H9 (cell line): ENCODE measurements around the gene FNDC1. TPM values are rescaled to one million over a fixed set of nuclear protein-coding genes. Genes with fewer than 3 reads are reported as not detected.

ENCODE experiments used
- DNase-seq: peaks from one replicate; pipeline ENCODE4 v3.0.0-alpha.2; 2017
- H2AFZ ChIP-seq: one replicate; pipeline ENCODE4 v1.6.1; 2013; ENCODE audit warnings: mild to moderate bottlenecking, low read length, control low read depth, moderate library complexity
- H2AK5ac ChIP-seq: 2 replicates; pipeline ENCODE4 v1.6.1; 2013; ENCODE audit warnings: low read length, control low read depth, mixed read lengths; ENCODE audit not compliant: insufficient read length
- H2BK120ac ChIP-seq: one replicate; pipeline ENCODE4 v1.6.1; 2013; ENCODE audit warnings: low read depth, mild to moderate bottlenecking, low read length, control low read depth, inconsistent platforms; ENCODE audit not compliant: poor library complexity, severe bottlenecking
- H2BK12ac ChIP-seq: 2 replicates; pipeline ENCODE4 v1.6.1; 2013; ENCODE audit warnings: low read length, control low read depth, mixed read lengths, low read depth; ENCODE audit not compliant: insufficient read length
- H2BK15ac ChIP-seq: 2 replicates; pipeline ENCODE4 v1.6.1; 2013; ENCODE audit warnings: low read depth, low read length, control low read depth
- H2BK20ac ChIP-seq: one replicate; pipeline ENCODE4 v1.6.1; 2013; ENCODE audit warnings: low read depth, mild to moderate bottlenecking, low read length, control low read depth, inconsistent platforms; ENCODE audit not compliant: poor library complexity, severe bottlenecking
- H2BK5ac ChIP-seq: 2 replicates; pipeline ENCODE4 v1.6.1; 2013; ENCODE audit warnings: low read length, control low read depth, mixed read lengths; ENCODE audit not compliant: insufficient read length
- H3K14ac ChIP-seq: 2 replicates; pipeline ENCODE4 v1.6.1; 2013; ENCODE audit warnings: low read length, control low read depth; ENCODE audit not compliant: insufficient read depth
- H3K18ac ChIP-seq: 2 replicates; pipeline ENCODE4 v1.6.1; 2013; ENCODE audit warnings: low read depth, mild to moderate bottlenecking, mixed read lengths, low read length, control low read depth; ENCODE audit not compliant: insufficient read length
- H3K23ac ChIP-seq: 2 replicates; pipeline ENCODE4 v1.6.1; 2013; ENCODE audit warnings: low read length, control low read depth, mixed read lengths, low read depth; ENCODE audit not compliant: insufficient read length
- H3K23me2 ChIP-seq: 2 replicates; pipeline ENCODE4 v1.6.1; 2013; ENCODE audit warnings: low read depth, mild to moderate bottlenecking, mixed read lengths, low read length, control low read depth; ENCODE audit not compliant: insufficient read length, poor library complexity, severe bottlenecking
- H3K27ac ChIP-seq: 2 replicates; pipeline ENCODE4 v1.5.1; 2013; ENCODE audit warnings: low read length, control low read depth, mixed read lengths, low read depth; ENCODE audit not compliant: insufficient read length
- H3K27me3 ChIP-seq: 2 replicates; pipeline ENCODE4 v1.6.1; 2013; ENCODE audit warnings: low read length, control low read depth, inconsistent platforms; ENCODE audit not compliant: insufficient read depth
- H3K4ac ChIP-seq: 2 replicates; pipeline ENCODE4 v1.6.1; 2013; ENCODE audit warnings: low read depth, mild to moderate bottlenecking, control low read depth, inconsistent platforms, low read length, moderate library complexity
- H3K4me1 ChIP-seq: 2 replicates; pipeline ENCODE4 v1.6.1; 2013; ENCODE audit warnings: low read length, control low read depth, inconsistent platforms; ENCODE audit not compliant: insufficient read depth
- H3K4me2 ChIP-seq: 2 replicates; pipeline ENCODE4 v1.6.1; 2013; ENCODE audit warnings: low read length, control low read depth, mixed read lengths; ENCODE audit not compliant: insufficient read length, insufficient read depth
- H3K56ac ChIP-seq: 2 replicates; pipeline ENCODE4 v1.6.1; 2013; ENCODE audit warnings: low read depth, mild to moderate bottlenecking, mixed read lengths, low read length, control low read depth; ENCODE audit not compliant: insufficient read length
- H3K79me1 ChIP-seq: 2 replicates; pipeline ENCODE4 v1.6.1; 2013; ENCODE audit warnings: low read depth, mild to moderate bottlenecking, moderate library complexity, low read length, control low read depth, inconsistent platforms; ENCODE audit not compliant: insufficient read depth, poor library complexity, severe bottlenecking
- H3K79me2 ChIP-seq: 2 replicates; pipeline ENCODE4 v1.6.1; 2013; ENCODE audit warnings: low read length, control low read depth, inconsistent platforms; ENCODE audit not compliant: insufficient read depth
- H3K9ac ChIP-seq: 2 replicates; pipeline ENCODE4 v1.6.1; 2013; ENCODE audit warnings: low read length, control low read depth, mixed read lengths; ENCODE audit not compliant: insufficient read length; ENCODE audit errors: extremely low read depth
- H3K9me3 ChIP-seq: one replicate; pipeline ENCODE4 v1.6.1; 2013; ENCODE audit warnings: low read depth, low read length, inconsistent platforms; ENCODE audit not compliant: control insufficient read depth
- H3T11ph ChIP-seq: one replicate; pipeline ENCODE4 v1.6.1; 2013; ENCODE audit warnings: mild to moderate bottlenecking, low read length, control low read depth, inconsistent platforms
- H4K20me1 ChIP-seq: one replicate; pipeline ENCODE4 v1.6.1; 2013; ENCODE audit not compliant: control insufficient read depth, insufficient read length, insufficient read depth
- H4K5ac ChIP-seq: 2 replicates; pipeline ENCODE4 v1.6.1; 2013; ENCODE audit warnings: low read depth, mild to moderate bottlenecking, mixed read lengths, low read length, control low read depth; ENCODE audit not compliant: insufficient read length
- H4K8ac ChIP-seq: replicated peaks from 2 replicates; pipeline ENCODE4 v1.6.1; 2013; ENCODE audit warnings: low read length, control low read depth, mixed read lengths, low read depth; ENCODE audit not compliant: insufficient read length
- H4K91ac ChIP-seq: 2 replicates; pipeline ENCODE4 v1.6.1; 2013; ENCODE audit warnings: low read depth, mild to moderate bottlenecking, moderate library complexity, mixed read lengths, low read length, control low read depth; ENCODE audit not compliant: insufficient read length
- H3K27ac Mint-ChIP-seq, 3 experiments: 2 replicates in 2 of 3; 3 replicates in 1 of 3; pipeline ENCODE4 v1.8.0; 2020 to 2021; ENCODE audit warnings: mixed read lengths in 3 of 3, mild to moderate bottlenecking in 1 of 3, moderate library complexity in 1 of 3
- H3K27me3 Mint-ChIP-seq: 2 replicates; pipeline ENCODE4 v1.8.0; 2021; ENCODE audit warnings: low read depth, mild to moderate bottlenecking, moderate library complexity, mixed read lengths
- H3K36me3 Mint-ChIP-seq, 3 experiments: 2 replicates in 2 of 3; 3 replicates in 1 of 3; pipeline ENCODE4 v1.8.0; 2020 to 2021; ENCODE audit warnings: low read depth in 3 of 3, mixed read lengths in 3 of 3; ENCODE audit not compliant: insufficient read depth in 1 of 3
- H3K4me1 Mint-ChIP-seq, 2 experiments: 2 replicates each; pipeline ENCODE4 v1.8.0; 2020; ENCODE audit warnings: mixed read lengths in 2 of 2
- H3K4me3 Mint-ChIP-seq, 2 experiments: 2 replicates in 1 of 2; 3 replicates in 1 of 2; pipeline ENCODE4 v1.8.0; 2020 to 2021; ENCODE audit warnings: mild to moderate bottlenecking in 2 of 2, mixed read lengths in 2 of 2, moderate library complexity in 1 of 2
- H3K9me3 Mint-ChIP-seq, 2 experiments: 2 replicates in 1 of 2; 3 replicates in 1 of 2; pipeline ENCODE4 v1.8.0; 2020; ENCODE audit warnings: mild to moderate bottlenecking in 2 of 2, mixed read lengths in 2 of 2, moderate library complexity in 1 of 2
- WGBS: extraction: QIAGEN DNeasy Blood & Tissue Kit; methylation state at CpG from one replicate; pipeline ENCODE4 v1.1.7; 2013; ENCODE audit warnings: missing lambda C conversion rate, low lambda C conversion rate, mixed read lengths; ENCODE audit not compliant: insufficient read length; ENCODE audit errors: extremely low coverage; 5-methylcytosine and 5-hydroxymethylcytosine counted together
- total RNA-seq: library from RNA; stranded (reverse); gene quantifications from 2 replicates; pipeline ENCODE4 v1.2.1, GENCODE V29; 2021
- TF ChIP-seq, protein P1 (sequence below): fragments of 200-600 bp; sonication (generic); conservative IDR thresholded peaks from 3 replicates; pipeline ENCODE4 v1.8.0; 2021; ENCODE audit warnings: antibody characterized with exemption, mild to moderate bottlenecking

Gene FNDC1
- total RNA-seq, 1 experiment from 2014 or later = 0.24 TPM

GRCh38 chr6:159250633-159251032 lies 81.4 kb downstream of the FNDC1 start:
- no peaks in the 10 kb centered on the region for H3K9me3 ChIP-seq
- no peak overlapping the region for H2BK5ac ChIP-seq

More at GRCh38 chr6:159250633-159251032, 81.4 kb downstream of the FNDC1 start:
- H3K14ac ChIP-seq = no peak overlapping the region
- no peaks in the 10 kb centered on the region for H4K20me1 ChIP-seq
- H3K79me1 ChIP-seq = no peaks in the 10 kb centered on the region
- H3K9ac ChIP-seq = no peak overlapping the region
- no peak overlapping the region for H3K4me2 ChIP-seq
- H2BK12ac ChIP-seq = no peak overlapping the region
- Mint-ChIP-seq H3K4me1 (peaks cover 0 to 6% of the 10 kb centered on the region in 2 experiments; a peak in 2 of 4 replicates), H3K4me3 (no peak overlapping the region), H3K9me3 (peaks cover 0 to 4% of the 10 kb centered on the region in 2 experiments; a peak in 2 of 5 replicates), H3K27ac (no peak overlapping the region), H3K36me3 (no peaks in the 10 kb centered on the region), H3K27me3 (peaks cover 12% of the 10 kb centered on the region)
- no peak overlapping the region for H3K56ac ChIP-seq
- H3K18ac ChIP-seq = no peak overlapping the region
- no peaks in the 10 kb centered on the region for H3K23me2 ChIP-seq
- WGBS = no CpG with 5 or more reads among the region's 3 CpGs
- no peak overlapping the region for H2BK15ac ChIP-seq
- H3K79me2 ChIP-seq = no peaks in the 10 kb centered on the region
- no peak overlapping the region for H2AFZ ChIP-seq
- no peak overlapping the region for H3T11ph ChIP-seq
- H2BK120ac ChIP-seq = no peak overlapping the region
- no peak overlapping the region for H3K23ac ChIP-seq
- H4K91ac ChIP-seq = no peak overlapping the region
- TF ChIP-seq, protein P1, sequence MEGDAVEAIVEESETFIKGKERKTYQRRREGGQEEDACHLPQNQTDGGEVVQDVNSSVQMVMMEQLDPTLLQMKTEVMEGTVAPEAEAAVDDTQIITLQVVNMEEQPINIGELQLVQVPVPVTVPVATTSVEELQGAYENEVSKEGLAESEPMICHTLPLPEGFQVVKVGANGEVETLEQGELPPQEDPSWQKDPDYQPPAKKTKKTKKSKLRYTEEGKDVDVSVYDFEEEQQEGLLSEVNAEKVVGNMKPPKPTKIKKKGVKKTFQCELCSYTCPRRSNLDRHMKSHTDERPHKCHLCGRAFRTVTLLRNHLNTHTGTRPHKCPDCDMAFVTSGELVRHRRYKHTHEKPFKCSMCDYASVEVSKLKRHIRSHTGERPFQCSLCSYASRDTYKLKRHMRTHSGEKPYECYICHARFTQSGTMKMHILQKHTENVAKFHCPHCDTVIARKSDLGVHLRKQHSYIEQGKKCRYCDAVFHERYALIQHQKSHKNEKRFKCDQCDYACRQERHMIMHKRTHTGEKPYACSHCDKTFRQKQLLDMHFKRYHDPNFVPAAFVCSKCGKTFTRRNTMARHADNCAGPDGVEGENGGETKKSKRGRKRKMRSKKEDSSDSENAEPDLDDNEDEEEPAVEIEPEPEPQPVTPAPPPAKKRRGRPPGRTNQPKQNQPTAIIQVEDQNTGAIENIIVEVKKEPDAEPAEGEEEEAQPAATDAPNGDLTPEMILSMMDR = no peak
- H3K4me1 ChIP-seq = no peaks in the 10 kb centered on the region
- no peak overlapping the region for H2AK5ac ChIP-seq
- no peaks in the 10 kb centered on the region for H3K27me3 ChIP-seq
- no peak for DNase-seq
- no peak overlapping the region for H4K8ac ChIP-seq
- no peak overlapping the region for H3K27ac ChIP-seq
- H2BK20ac ChIP-seq = no peak overlapping the region
- H3K4ac ChIP-seq = no peak overlapping the region
- no peak overlapping the region for H4K5ac ChIP-seq
